H9 (cell line): Measurements from ENCODE around the gene TMCC1. TPM values are rescaled to one million over a fixed set of nuclear protein-coding genes. Genes with fewer than 3 reads are reported as not detected.

Source experiments
- DNase-seq: peaks from one replicate; pipeline ENCODE4 v3.0.0-alpha.2; 2017
- H2AFZ ChIP-seq: one replicate; pipeline ENCODE4 v1.6.1; 2013; ENCODE audit warnings: mild to moderate bottlenecking, low read length, control low read depth, moderate library complexity
- H2AK5ac ChIP-seq: 2 replicates; pipeline ENCODE4 v1.6.1; 2013; ENCODE audit warnings: low read length, control low read depth, mixed read lengths; ENCODE audit not compliant: insufficient read length
- H2BK120ac ChIP-seq: one replicate; pipeline ENCODE4 v1.6.1; 2013; ENCODE audit warnings: low read depth, mild to moderate bottlenecking, low read length, control low read depth, inconsistent platforms; ENCODE audit not compliant: poor library complexity, severe bottlenecking
- H2BK12ac ChIP-seq: 2 replicates; pipeline ENCODE4 v1.6.1; 2013; ENCODE audit warnings: low read length, control low read depth, mixed read lengths, low read depth; ENCODE audit not compliant: insufficient read length
- H2BK15ac ChIP-seq: 2 replicates; pipeline ENCODE4 v1.6.1; 2013; ENCODE audit warnings: low read depth, low read length, control low read depth
- H2BK20ac ChIP-seq: one replicate; pipeline ENCODE4 v1.6.1; 2013; ENCODE audit warnings: low read depth, mild to moderate bottlenecking, low read length, control low read depth, inconsistent platforms; ENCODE audit not compliant: poor library complexity, severe bottlenecking
- H2BK5ac ChIP-seq: 2 replicates; pipeline ENCODE4 v1.6.1; 2013; ENCODE audit warnings: low read length, control low read depth, mixed read lengths; ENCODE audit not compliant: insufficient read length
- H3K14ac ChIP-seq: 2 replicates; pipeline ENCODE4 v1.6.1; 2013; ENCODE audit warnings: low read length, control low read depth; ENCODE audit not compliant: insufficient read depth
- H3K18ac ChIP-seq: 2 replicates; pipeline ENCODE4 v1.6.1; 2013; ENCODE audit warnings: low read depth, mild to moderate bottlenecking, mixed read lengths, low read length, control low read depth; ENCODE audit not compliant: insufficient read length
- H3K23ac ChIP-seq: 2 replicates; pipeline ENCODE4 v1.6.1; 2013; ENCODE audit warnings: low read length, control low read depth, mixed read lengths, low read depth; ENCODE audit not compliant: insufficient read length
- H3K23me2 ChIP-seq: 2 replicates; pipeline ENCODE4 v1.6.1; 2013; ENCODE audit warnings: low read depth, mild to moderate bottlenecking, mixed read lengths, low read length, control low read depth; ENCODE audit not compliant: insufficient read length, poor library complexity, severe bottlenecking
- H3K27ac ChIP-seq: 2 replicates; pipeline ENCODE4 v1.5.1; 2013; ENCODE audit warnings: low read length, control low read depth, mixed read lengths, low read depth; ENCODE audit not compliant: insufficient read length
- H3K27me3 ChIP-seq: 2 replicates; pipeline ENCODE4 v1.6.1; 2013; ENCODE audit warnings: low read length, control low read depth, inconsistent platforms; ENCODE audit not compliant: insufficient read depth
- H3K4ac ChIP-seq: 2 replicates; pipeline ENCODE4 v1.6.1; 2013; ENCODE audit warnings: low read depth, mild to moderate bottlenecking, control low read depth, inconsistent platforms, low read length, moderate library complexity
- H3K4me1 ChIP-seq: 2 replicates; pipeline ENCODE4 v1.6.1; 2013; ENCODE audit warnings: low read length, control low read depth, inconsistent platforms; ENCODE audit not compliant: insufficient read depth
- H3K4me2 ChIP-seq: 2 replicates; pipeline ENCODE4 v1.6.1; 2013; ENCODE audit warnings: low read length, control low read depth, mixed read lengths; ENCODE audit not compliant: insufficient read length, insufficient read depth
- H3K56ac ChIP-seq: 2 replicates; pipeline ENCODE4 v1.6.1; 2013; ENCODE audit warnings: low read depth, mild to moderate bottlenecking, mixed read lengths, low read length, control low read depth; ENCODE audit not compliant: insufficient read length
- H3K79me1 ChIP-seq: 2 replicates; pipeline ENCODE4 v1.6.1; 2013; ENCODE audit warnings: low read depth, mild to moderate bottlenecking, moderate library complexity, low read length, control low read depth, inconsistent platforms; ENCODE audit not compliant: insufficient read depth, poor library complexity, severe bottlenecking
- H3K79me2 ChIP-seq: 2 replicates; pipeline ENCODE4 v1.6.1; 2013; ENCODE audit warnings: low read length, control low read depth, inconsistent platforms; ENCODE audit not compliant: insufficient read depth
- H3K9ac ChIP-seq: 2 replicates; pipeline ENCODE4 v1.6.1; 2013; ENCODE audit warnings: low read length, control low read depth, mixed read lengths; ENCODE audit not compliant: insufficient read length; ENCODE audit errors: extremely low read depth
- H3K9me3 ChIP-seq: one replicate; pipeline ENCODE4 v1.6.1; 2013; ENCODE audit warnings: low read depth, low read length, inconsistent platforms; ENCODE audit not compliant: control insufficient read depth
- H3T11ph ChIP-seq: one replicate; pipeline ENCODE4 v1.6.1; 2013; ENCODE audit warnings: mild to moderate bottlenecking, low read length, control low read depth, inconsistent platforms
- H4K20me1 ChIP-seq: one replicate; pipeline ENCODE4 v1.6.1; 2013; ENCODE audit not compliant: control insufficient read depth, insufficient read length, insufficient read depth
- H4K5ac ChIP-seq: 2 replicates; pipeline ENCODE4 v1.6.1; 2013; ENCODE audit warnings: low read depth, mild to moderate bottlenecking, mixed read lengths, low read length, control low read depth; ENCODE audit not compliant: insufficient read length
- H4K8ac ChIP-seq: replicated peaks from 2 replicates; pipeline ENCODE4 v1.6.1; 2013; ENCODE audit warnings: low read length, control low read depth, mixed read lengths, low read depth; ENCODE audit not compliant: insufficient read length
- H4K91ac ChIP-seq: 2 replicates; pipeline ENCODE4 v1.6.1; 2013; ENCODE audit warnings: low read depth, mild to moderate bottlenecking, moderate library complexity, mixed read lengths, low read length, control low read depth; ENCODE audit not compliant: insufficient read length
- H3K27ac Mint-ChIP-seq, 3 experiments: 2 replicates in 2 of 3; 3 replicates in 1 of 3; pipeline ENCODE4 v1.8.0; 2020 to 2021; ENCODE audit warnings: mixed read lengths in 3 of 3, mild to moderate bottlenecking in 1 of 3, moderate library complexity in 1 of 3
- H3K27me3 Mint-ChIP-seq: 2 replicates; pipeline ENCODE4 v1.8.0; 2021; ENCODE audit warnings: low read depth, mild to moderate bottlenecking, moderate library complexity, mixed read lengths
- H3K36me3 Mint-ChIP-seq, 3 experiments: 2 replicates in 2 of 3; 3 replicates in 1 of 3; pipeline ENCODE4 v1.8.0; 2020 to 2021; ENCODE audit warnings: low read depth in 3 of 3, mixed read lengths in 3 of 3; ENCODE audit not compliant: insufficient read depth in 1 of 3
- H3K4me1 Mint-ChIP-seq, 2 experiments: 2 replicates each; pipeline ENCODE4 v1.8.0; 2020; ENCODE audit warnings: mixed read lengths in 2 of 2
- H3K4me3 Mint-ChIP-seq, 2 experiments: 2 replicates in 1 of 2; 3 replicates in 1 of 2; pipeline ENCODE4 v1.8.0; 2020 to 2021; ENCODE audit warnings: mild to moderate bottlenecking in 2 of 2, mixed read lengths in 2 of 2, moderate library complexity in 1 of 2
- H3K9me3 Mint-ChIP-seq, 2 experiments: 2 replicates in 1 of 2; 3 replicates in 1 of 2; pipeline ENCODE4 v1.8.0; 2020; ENCODE audit warnings: mild to moderate bottlenecking in 2 of 2, mixed read lengths in 2 of 2, moderate library complexity in 1 of 2
- CTCF ChIP-seq: fragments of 200-600 bp; sonication (generic); conservative IDR thresholded peaks from 3 replicates; pipeline ENCODE4 v1.8.0; 2021; ENCODE audit warnings: antibody characterized with exemption, mild to moderate bottlenecking
- WGBS: extraction: QIAGEN DNeasy Blood & Tissue Kit; methylation state at CpG from one replicate; pipeline ENCODE4 v1.1.7; 2013; ENCODE audit warnings: missing lambda C conversion rate, low lambda C conversion rate, mixed read lengths; ENCODE audit not compliant: insufficient read length; ENCODE audit errors: extremely low coverage; 5-methylcytosine and 5-hydroxymethylcytosine counted together
- total RNA-seq: library from RNA; stranded (reverse); gene quantifications from 2 replicates; pipeline ENCODE4 v1.2.1, GENCODE V29; 2021

TMCC1 gene
- total RNA-seq, 1 experiment from 2014 or later: 24.4 TPM

GRCh38 chr3:129919806-129920205 is 26.3 kb upstream of the TMCC1 start:
- peaks cover 41 to 45% of the 10 kb centered on the region in 2 experiments for H3K9me3 Mint-ChIP-seq
- H3K4ac ChIP-seq: no peak overlapping the region
- no peak overlapping the region for H2BK120ac ChIP-seq
- no peak overlapping the region for H2AFZ ChIP-seq
- no peaks in the 10 kb centered on the region for H4K20me1 ChIP-seq
- H3K4me1 Mint-ChIP-seq: no peaks in the 10 kb centered on the region
- no peaks in the 10 kb centered on the region for H3K23me2 ChIP-seq
- H3K9me3 ChIP-seq: peaks cover 14% of the 10 kb centered on the region
- H3K36me3 Mint-ChIP-seq: peaks cover 14 to 31% (median 19%) of the 10 kb centered on the region in 3 experiments
- no peak overlapping the region for H3T11ph ChIP-seq
- H3K4me3 Mint-ChIP-seq: no peak overlapping the region
- H2BK15ac ChIP-seq: no peak overlapping the region
- H3K27ac ChIP-seq: no peak overlapping the region
- no peaks in the 10 kb centered on the region for H3K79me1 ChIP-seq
- no peak overlapping the region for H3K4me2 ChIP-seq
- H4K5ac ChIP-seq: no peak overlapping the region
- H3K27me3 Mint-ChIP-seq: peaks cover 6% of the 10 kb centered on the region
- H2AK5ac ChIP-seq: no peak overlapping the region
- no peak for DNase-seq
- TF ChIP-seq CTCF: no peak
- H3K27ac Mint-ChIP-seq: no peak overlapping the region
- H2BK5ac ChIP-seq: no peak overlapping the region
- no peak overlapping the region for H3K56ac ChIP-seq
- no peaks in the 10 kb centered on the region for H3K4me1 ChIP-seq
- no peak overlapping the region for H4K8ac ChIP-seq
- H3K9ac ChIP-seq: no peak overlapping the region
- H3K14ac ChIP-seq: no peak overlapping the region
- H3K79me2 ChIP-seq: no peaks in the 10 kb centered on the region
- no peak overlapping the region for H4K91ac ChIP-seq
- H2BK12ac ChIP-seq: no peak overlapping the region
- WGBS: no CpG with 5 or more reads among the region's 1 CpG
- H3K27me3 ChIP-seq: no peaks in the 10 kb centered on the region
- H3K23ac ChIP-seq: no peak overlapping the region
- H3K18ac ChIP-seq: no peak overlapping the region
- no peak overlapping the region for H2BK20ac ChIP-seq
